K562 (cell line): ENCODE results near the gene C1QBP. TPM values are rescaled to one million over a fixed set of nuclear protein-coding genes. Genes with fewer than 3 reads are reported as not detected.

Source experiments
- ARHGAP35 ChIP-seq: fragments of 450-650 bp; IDR thresholded peaks from 2 replicates; pipeline ENCODE4 v1.6.1; 2018; ENCODE audit not compliant: partially characterized antibody
- CEBPB ChIP-seq: fragments of 450-650 bp; IDR thresholded peaks from 2 replicates; pipeline ENCODE4 v1.6.1; 2016; ENCODE audit warnings: missing genetic modification characterization, missing compliant biosample characterization
- CHD4 ChIP-seq: fragments of 200-600 bp; sonication (generic); IDR thresholded peaks from 3 replicates; pipeline ENCODE4 v1.6.1; 2012; ENCODE audit warnings: low read depth, mild to moderate bottlenecking, mixed read lengths, low read length, inconsistent platforms; ENCODE audit not compliant: insufficient read depth, insufficient replicate concordance, poor library complexity, severe bottlenecking
- E2F3 ChIP-seq: fragments of 250-450 bp; sonication (Bioruptor Pico); IDR thresholded peaks from 2 replicates; pipeline ENCODE4 v1.4.0; 2020; ENCODE audit warnings: mild to moderate bottlenecking
- EP300 ChIP-seq: IDR thresholded peaks from 2 replicates; pipeline ENCODE4 v1.6.1; 2012; ENCODE audit warnings: low read length, improper control_type of control experiment
- ESRRB ChIP-seq: fragments of 250-450 bp; sonication (Bioruptor Pico); IDR thresholded peaks from 2 replicates; pipeline ENCODE4 v1.5.0; 2020; ENCODE audit warnings: mild to moderate bottlenecking, moderate library complexity, borderline replicate concordance
- HNRNPK ChIP-seq: fragments of 200-400 bp; formaldehyde crosslinking; IDR thresholded peaks from one replicate; pipeline ENCODE4 v1.6.1; 2018; ENCODE audit warnings: mild to moderate bottlenecking, low read depth, low read length; ENCODE audit not compliant: poor library complexity, severe bottlenecking
- MEIS2 ChIP-seq: fragments of 450-650 bp; IDR thresholded peaks from 2 replicates; pipeline ENCODE4 v1.6.1; 2014; ENCODE audit warnings: mild to moderate bottlenecking; ENCODE audit not compliant: partially characterized antibody
- MYNN ChIP-seq, 2 experiments: sonication (generic); formaldehyde crosslinking in 1 of 2; IDR thresholded peaks; 2 replicates each; pipeline versions ENCODE4 v1.5.0 to v1.6.1; 2016 to 2020; ENCODE audit warnings: antibody characterized with exemption in 1 of 2, missing genetic modification reagents in 1 of 2
- RBFOX2 ChIP-seq: fragments of 200-400 bp; formaldehyde crosslinking; IDR thresholded peaks from 2 replicates; pipeline ENCODE4 v1.6.1; 2017; ENCODE audit warnings: low read depth, mild to moderate bottlenecking, low read length, moderate library complexity
- SIN3A ChIP-seq, 2 experiments: fragments of 150-350 bp in 1 of 2; IDR thresholded peaks; 2 replicates each; pipeline ENCODE4 v1.6.1; 2011 to 2016; ENCODE audit warnings: borderline replicate concordance in 2 of 2, low read depth in 2 of 2, low read length in 2 of 2, mild to moderate bottlenecking in 2 of 2, moderate library complexity in 2 of 2; ENCODE audit not compliant: control insufficient read depth in 1 of 2
- ZBED1 ChIP-seq: IDR thresholded peaks from 2 replicates; pipeline ENCODE4 v1.6.1; 2014
- ZBTB7A ChIP-seq: IDR thresholded peaks from 2 replicates; pipeline ENCODE4 v1.6.1; 2011; ENCODE audit warnings: low read depth, mild to moderate bottlenecking, low read length, moderate library complexity, borderline replicate concordance; ENCODE audit not compliant: control insufficient read depth
- ZNF445 ChIP-seq: fragments of 250-450 bp; sonication (Bioruptor Pico); IDR thresholded peaks from 2 replicates; pipeline ENCODE4 v1.4.0; 2020; ENCODE audit warnings: low read depth, mild to moderate bottlenecking, moderate library complexity
- ZNF76 ChIP-seq: fragments of 250-450 bp; sonication (Bioruptor Pico); IDR thresholded peaks from 2 replicates; pipeline ENCODE4 v1.4.0; 2020; ENCODE audit warnings: mild to moderate bottlenecking, moderate library complexity, borderline replicate concordance
- polyA plus RNA-seq, 8 experiments: library from polyadenylated mRNA; depleted of rRNA in 4 of 8; stranded (reverse) in 5 of 8; unstranded in 3 of 8; fragments of >200 nt; fragmentation: Nextera tagmentation in 2 of 8; fragmentation: Illumina TruSeq in 1 of 8; extraction: Ambion mirVana in 2 of 8; extraction: Trizol in 1 of 8; gene quantifications; 2 replicates each; pipeline versions ENCODE4 v1.2.1 to v1.2.3, GENCODE V29; 2011 to 2014; ENCODE audit warnings: inconsistent platforms in 1 of 8, missing spikeins in 1 of 8
- total RNA-seq, 7 experiments: library from RNA; depleted of rRNA in 6 of 7; stranded (reverse); fragments of >200 nt in 6 of 7; fragmentation: Illumina TruSeq in 2 of 7; extraction: Trizol in 2 of 7; gene quantifications; 2 replicates each; pipeline versions ENCODE4 v1.2.1 to v1.2.3, GENCODE V29; 2011 to 2021; ENCODE audit warnings: low replicate concordance in 1 of 7
- TF ChIP-seq, protein P1 (sequence below): sonication (generic); formaldehyde crosslinking; IDR thresholded peaks from 2 replicates; pipeline ENCODE4 v1.8.1; 2023; ENCODE audit warnings: mild to moderate bottlenecking, missing genetic modification reagents
- TF ChIP-seq, protein P2 (sequence below), 3 experiments: IDR thresholded peaks in 2 of 3; conservative IDR thresholded peaks in 1 of 3; 2 replicates each; pipeline ENCODE4 v1.5.1; 2011 to 2012; ENCODE audit warnings: low read length in 3 of 3, mild to moderate bottlenecking in 3 of 3, control low read depth in 2 of 3, improper control_type of control experiment in 1 of 3, inconsistent platforms in 1 of 3, low read depth in 1 of 3, mixed read lengths in 1 of 3, moderate library complexity in 1 of 3; ENCODE audit not compliant: insufficient read depth in 2 of 3
- TF ChIP-seq, protein P3 (sequence below): sonication (generic); formaldehyde crosslinking; IDR thresholded peaks from 2 replicates; pipeline ENCODE4 v1.8.1; 2023; ENCODE audit warnings: mild to moderate bottlenecking, missing genetic modification reagents, moderate library complexity
- TF ChIP-seq, protein P4 (sequence below): fragments of 450-650 bp; IDR thresholded peaks from 2 replicates; pipeline ENCODE4 v1.6.1; 2016; ENCODE audit warnings: antibody characterized with exemption
- TF ChIP-seq, protein P5 (sequence below): IDR thresholded peaks from 2 replicates; pipeline ENCODE4 v1.6.1; 2014; ENCODE audit warnings: antibody characterized with exemption

C1QBP gene
- total and polyA plus RNA-seq, 9 of the 15 experiments (the other 6 are each of a cell fraction or from before 2014, with no cell fraction given): 90.7 to 665 (median 414) TPM

DNA sequence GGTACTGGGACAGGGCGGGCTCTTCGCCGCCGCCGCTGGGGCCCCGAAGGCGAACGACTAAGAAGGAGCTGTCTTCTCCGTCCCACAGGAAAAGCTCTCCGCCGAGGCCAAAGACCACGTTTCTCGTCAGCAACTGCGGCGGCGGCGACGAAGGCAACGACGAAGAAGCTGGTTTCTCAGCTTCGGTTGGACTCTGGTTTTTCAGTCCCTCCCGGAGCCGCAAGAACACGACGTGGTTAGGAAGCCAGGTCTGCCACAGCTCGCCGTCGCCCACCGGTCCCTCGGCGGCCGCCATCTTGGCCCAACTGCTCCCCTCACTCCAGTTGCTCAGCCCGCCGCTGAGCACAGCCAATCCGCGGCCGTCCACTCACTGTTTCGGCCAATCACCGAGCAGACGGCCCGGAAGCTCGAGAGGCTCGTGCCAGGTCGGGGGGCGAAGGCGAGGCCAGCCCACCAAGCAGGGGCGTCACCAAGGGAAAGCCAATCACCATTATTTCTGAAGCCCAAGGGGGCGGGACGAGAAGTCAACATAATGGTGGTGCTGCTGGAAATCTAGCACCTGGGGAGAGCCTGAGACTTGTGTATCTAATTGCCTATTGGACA, 19.5 kb downstream of the C1QBP start, which contains the start of gene NUP88 (continued):
- TF ChIP-seq, protein P1, sequence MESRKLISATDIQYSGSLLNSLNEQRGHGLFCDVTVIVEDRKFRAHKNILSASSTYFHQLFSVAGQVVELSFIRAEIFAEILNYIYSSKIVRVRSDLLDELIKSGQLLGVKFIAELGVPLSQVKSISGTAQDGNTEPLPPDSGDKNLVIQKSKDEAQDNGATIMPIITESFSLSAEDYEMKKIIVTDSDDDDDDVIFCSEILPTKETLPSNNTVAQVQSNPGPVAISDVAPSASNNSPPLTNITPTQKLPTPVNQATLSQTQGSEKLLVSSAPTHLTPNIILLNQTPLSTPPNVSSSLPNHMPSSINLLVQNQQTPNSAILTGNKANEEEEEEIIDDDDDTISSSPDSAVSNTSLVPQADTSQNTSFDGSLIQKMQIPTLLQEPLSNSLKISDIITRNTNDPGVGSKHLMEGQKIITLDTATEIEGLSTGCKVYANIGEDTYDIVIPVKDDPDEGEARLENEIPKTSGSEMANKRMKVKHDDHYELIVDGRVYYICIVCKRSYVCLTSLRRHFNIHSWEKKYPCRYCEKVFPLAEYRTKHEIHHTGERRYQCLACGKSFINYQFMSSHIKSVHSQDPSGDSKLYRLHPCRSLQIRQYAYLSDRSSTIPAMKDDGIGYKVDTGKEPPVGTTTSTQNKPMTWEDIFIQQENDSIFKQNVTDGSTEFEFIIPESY (CRISPR knock-in tag): no peak
- TF ChIP-seq SIN3A (IDR thresholded peaks at IDR 0.05; ENCODE audit: borderline replicate concordance in 2 of 2, control insufficient read depth in 1 of 2, low read depth in 2 of 2, low read length in 2 of 2) (peak; percentile 53 to 78; a peak in 2 of 4 replicates), EP300 (no peak), MYNN (IDR thresholded peaks at IDR 0.05) (no peak), MYNN (CRISPR knock-in tag; IDR thresholded peaks at IDR 0.05) (no peak), ZNF76 (no peak), CEBPB (no peak), ZBTB7A (peak; percentile 98), E2F3 (CRISPR knock-in tag) (no peak), MEIS2 (no peak), ARHGAP35 (no peak), RBFOX2 (peak; percentile 97), ZNF445 (CRISPR knock-in tag) (no peak), CHD4 (no peak), ESRRB (CRISPR knock-in tag) (no peak), HNRNPK (no peak), ZBED1 (no peak)
- TF ChIP-seq, protein P2, sequence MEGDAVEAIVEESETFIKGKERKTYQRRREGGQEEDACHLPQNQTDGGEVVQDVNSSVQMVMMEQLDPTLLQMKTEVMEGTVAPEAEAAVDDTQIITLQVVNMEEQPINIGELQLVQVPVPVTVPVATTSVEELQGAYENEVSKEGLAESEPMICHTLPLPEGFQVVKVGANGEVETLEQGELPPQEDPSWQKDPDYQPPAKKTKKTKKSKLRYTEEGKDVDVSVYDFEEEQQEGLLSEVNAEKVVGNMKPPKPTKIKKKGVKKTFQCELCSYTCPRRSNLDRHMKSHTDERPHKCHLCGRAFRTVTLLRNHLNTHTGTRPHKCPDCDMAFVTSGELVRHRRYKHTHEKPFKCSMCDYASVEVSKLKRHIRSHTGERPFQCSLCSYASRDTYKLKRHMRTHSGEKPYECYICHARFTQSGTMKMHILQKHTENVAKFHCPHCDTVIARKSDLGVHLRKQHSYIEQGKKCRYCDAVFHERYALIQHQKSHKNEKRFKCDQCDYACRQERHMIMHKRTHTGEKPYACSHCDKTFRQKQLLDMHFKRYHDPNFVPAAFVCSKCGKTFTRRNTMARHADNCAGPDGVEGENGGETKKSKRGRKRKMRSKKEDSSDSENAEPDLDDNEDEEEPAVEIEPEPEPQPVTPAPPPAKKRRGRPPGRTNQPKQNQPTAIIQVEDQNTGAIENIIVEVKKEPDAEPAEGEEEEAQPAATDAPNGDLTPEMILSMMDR (IDR thresholded peaks at IDR 0.05 in 2 of 3, conservative IDR thresholded peaks at IDR 0.05 in 1 of 3; ENCODE audit: insufficient read depth in 2 of 3, low read depth in 1 of 3, low read length in 3 of 3): no peak
- TF ChIP-seq, protein P3, sequence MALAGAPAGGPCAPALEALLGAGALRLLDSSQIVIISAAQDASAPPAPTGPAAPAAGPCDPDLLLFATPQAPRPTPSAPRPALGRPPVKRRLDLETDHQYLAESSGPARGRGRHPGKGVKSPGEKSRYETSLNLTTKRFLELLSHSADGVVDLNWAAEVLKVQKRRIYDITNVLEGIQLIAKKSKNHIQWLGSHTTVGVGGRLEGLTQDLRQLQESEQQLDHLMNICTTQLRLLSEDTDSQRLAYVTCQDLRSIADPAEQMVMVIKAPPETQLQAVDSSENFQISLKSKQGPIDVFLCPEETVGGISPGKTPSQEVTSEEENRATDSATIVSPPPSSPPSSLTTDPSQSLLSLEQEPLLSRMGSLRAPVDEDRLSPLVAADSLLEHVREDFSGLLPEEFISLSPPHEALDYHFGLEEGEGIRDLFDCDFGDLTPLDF (CRISPR knock-in tag): no peak
- TF ChIP-seq, protein P4, sequence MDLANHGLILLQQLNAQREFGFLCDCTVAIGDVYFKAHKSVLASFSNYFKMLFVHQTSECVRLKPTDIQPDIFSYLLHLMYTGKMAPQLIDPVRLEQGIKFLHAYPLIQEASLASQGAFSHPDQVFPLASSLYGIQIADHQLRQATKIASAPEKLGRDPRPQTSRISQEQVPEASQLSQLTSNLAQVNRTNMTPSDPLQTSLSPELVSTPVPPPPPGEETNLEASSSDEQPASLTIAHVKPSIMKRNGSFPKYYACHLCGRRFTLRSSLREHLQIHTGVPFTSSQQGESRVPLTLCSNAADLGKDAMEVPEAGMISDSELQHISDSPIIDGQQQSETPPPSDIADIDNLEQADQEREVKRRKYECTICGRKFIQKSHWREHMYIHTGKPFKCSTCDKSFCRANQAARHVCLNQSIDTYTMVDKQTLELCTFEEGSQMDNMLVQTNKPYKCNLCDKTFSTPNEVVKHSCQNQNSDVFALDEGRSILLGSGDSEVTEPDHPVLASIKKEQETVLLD: no peak
- TF ChIP-seq, protein P5, sequence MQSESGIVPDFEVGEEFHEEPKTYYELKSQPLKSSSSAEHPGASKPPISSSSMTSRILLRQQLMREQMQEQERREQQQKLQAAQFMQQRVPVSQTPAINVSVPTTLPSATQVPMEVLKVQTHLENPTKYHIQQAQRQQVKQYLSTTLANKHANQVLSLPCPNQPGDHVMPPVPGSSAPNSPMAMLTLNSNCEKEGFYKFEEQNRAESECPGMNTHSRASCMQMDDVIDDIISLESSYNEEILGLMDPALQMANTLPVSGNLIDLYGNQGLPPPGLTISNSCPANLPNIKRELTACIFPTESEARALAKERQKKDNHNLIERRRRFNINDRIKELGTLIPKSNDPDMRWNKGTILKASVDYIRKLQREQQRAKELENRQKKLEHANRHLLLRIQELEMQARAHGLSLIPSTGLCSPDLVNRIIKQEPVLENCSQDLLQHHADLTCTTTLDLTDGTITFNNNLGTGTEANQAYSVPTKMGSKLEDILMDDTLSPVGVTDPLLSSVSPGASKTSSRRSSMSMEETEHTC: no peak
